NCI-H2107 treated with DMSO at 0.1 percent for 48 hours (cell line): Measurements from ENCODE around the gene MAML3.
"Not testable (repeated sequence)": the region's sequence is repeated elsewhere in the genome, so short reads cannot be mapped to it uniquely, and the experiment has no call there.

ENCODE experiments used
- DNase-seq: peaks from one replicate; lab custom pipeline; 2025; ENCODE audit not compliant: unreplicated experiment; lab: John Stamatoyannopoulos, UW

MAML3 gene

DNA sequence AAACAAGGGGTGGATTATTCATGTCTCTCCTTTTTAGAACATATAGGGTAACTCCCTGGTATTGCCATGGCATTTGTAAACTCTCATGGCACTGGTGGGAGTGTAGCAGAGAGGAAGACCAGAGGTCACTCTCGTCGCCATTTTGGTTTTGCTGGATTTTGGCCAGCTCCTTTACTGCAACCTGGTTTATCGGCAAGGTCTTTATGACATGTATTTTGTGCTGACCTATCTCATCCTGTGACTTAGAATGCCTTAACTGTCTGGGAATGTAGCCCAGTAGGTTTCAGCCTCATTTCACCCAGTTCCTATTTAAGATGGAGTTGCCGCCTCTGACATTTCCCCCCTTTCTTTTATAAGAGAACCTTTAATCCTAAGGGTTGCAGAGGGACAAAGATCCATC lies 442.5 kb downstream of the MAML3 start:
- DNase-seq: no peak

GRCh38 chr4:139710073-139710472 lies 443.9 kb downstream of the MAML3 start:
- DNase-seq: no peak

- DNase-seq: no peak
Observed at GRCh38 chr4:139709660-139710059, 444.3 kb downstream of the MAML3 start.

- no peak for DNase-seq
Observed at GRCh38 chr4:139704915-139705485, 449.0 kb downstream of the MAML3 start.

GRCh38 chr4:139700568-139700967 lies 453.4 kb downstream of the MAML3 start:
- no peak for DNase-seq

GRCh38 chr4:139698167-139698925 lies 455.6 kb downstream of the MAML3 start:
- DNase-seq: not testable (repeated sequence)

DNA sequence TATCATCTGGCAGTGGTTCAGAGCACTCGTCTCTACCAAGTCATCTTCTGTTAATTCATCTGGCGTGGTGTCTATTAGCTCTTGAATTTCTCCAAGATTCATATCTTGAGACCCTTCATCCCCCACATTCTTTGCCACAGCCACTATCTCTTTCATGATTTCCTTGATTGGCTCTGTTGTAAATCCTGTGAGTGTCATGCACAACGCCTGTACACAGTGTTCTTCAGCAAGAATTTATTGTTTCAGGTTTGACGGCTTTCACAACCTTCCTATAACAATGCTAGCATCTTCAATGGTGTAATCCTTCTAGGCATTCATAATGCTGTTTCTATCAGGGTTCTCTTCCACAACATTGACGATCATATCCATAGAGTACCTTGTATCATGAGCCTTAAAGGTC lies 457.5 kb downstream of the MAML3 start:
- DNase-seq: no peak

GRCh38 chr4:139694522-139695107 lies 459.4 kb downstream of the MAML3 start:
- DNase-seq: no peak

GRCh38 chr4:139692309-139693012 lies 461.5 kb downstream of the MAML3 start:
- peak; percentile 12 for DNase-seq

- no peak for DNase-seq
Observed at GRCh38 chr4:139690419-139690818, 463.6 kb downstream of the MAML3 start.

DNA sequence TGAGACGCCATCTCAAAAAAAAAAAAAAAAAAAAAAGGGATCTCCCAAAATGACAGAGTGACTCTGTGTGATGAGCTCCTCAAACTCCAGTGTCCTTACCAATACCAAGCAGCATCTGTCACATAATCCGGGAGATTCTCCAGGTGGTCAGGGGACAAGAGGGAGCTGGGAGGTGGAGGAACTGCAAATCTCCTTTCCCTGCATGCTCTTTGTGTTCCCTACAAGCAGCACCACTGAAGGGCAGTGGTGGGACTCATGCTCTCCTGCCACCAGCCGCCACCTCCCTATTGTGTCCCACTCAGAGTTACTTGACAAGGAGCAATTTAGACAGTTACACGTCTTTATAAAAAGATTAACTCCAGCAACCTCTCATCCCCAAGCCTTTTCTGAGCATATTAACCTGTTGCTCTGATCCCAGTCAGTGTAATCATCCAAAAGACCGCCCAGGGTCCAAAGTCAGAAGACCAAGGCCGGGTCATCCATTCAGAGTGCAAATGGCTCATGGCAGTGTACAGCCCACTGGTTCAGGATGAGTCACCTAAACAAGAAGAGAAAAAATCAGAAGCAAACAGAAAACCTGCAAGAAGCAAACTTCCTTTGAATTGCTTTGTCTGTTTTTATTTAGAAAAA lies 464.8 kb downstream of the MAML3 start:
- DNase-seq: no peak

DNA sequence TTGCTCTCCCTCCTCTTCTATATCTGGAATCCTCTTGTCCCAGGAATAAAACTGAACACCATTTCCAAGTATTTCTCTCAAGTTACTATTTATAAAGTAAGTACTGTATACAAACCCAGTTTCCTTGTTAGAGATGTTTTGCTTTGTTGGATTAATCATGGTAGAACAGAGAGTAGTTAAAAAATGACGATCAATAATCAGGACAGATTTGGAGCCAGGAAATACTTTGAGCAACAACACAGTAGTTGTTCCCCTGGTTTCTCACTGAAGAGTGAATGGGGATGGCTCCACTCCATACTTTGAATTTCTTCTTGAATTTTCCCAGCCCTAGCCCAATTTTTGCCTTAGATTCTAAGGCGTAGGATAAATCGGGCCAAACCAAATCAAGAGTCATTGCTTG lies 467.0 kb downstream of the MAML3 start:
- no peak for DNase-seq

- no peak for DNase-seq
Observed at GRCh38 chr4:139686130-139686529, 467.9 kb downstream of the MAML3 start.

- no peak for DNase-seq
Observed at GRCh38 chr4:139685180-139685579, 468.8 kb downstream of the MAML3 start.

DNA sequence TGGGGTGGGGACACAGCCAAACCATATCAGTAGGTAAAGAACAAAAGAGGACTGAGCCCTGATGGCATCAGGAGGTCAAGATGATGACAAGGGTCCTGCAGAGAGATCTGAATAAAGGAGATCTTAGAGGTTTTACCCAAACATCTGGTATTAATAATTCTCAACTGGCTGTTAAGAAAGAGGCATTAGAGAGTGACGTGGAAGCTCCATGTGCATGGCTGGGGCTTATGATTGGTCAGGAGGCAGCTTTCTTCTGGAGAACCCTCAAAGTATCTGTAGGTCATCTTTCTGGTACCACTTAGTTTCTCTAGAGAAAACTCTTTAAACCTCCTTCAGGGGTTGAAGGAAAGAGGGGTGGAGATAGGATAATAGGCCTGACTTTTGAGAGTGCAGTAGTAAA lies 469.6 kb downstream of the MAML3 start:
- no peak for DNase-seq

- no peak for DNase-seq
Observed at GRCh38 chr4:139682741-139683151, 471.2 kb downstream of the MAML3 start.

- no peak for DNase-seq
Observed at GRCh38 chr4:139682309-139682708, 471.7 kb downstream of the MAML3 start.

- no peak for DNase-seq
Observed at GRCh38 chr4:139676913-139677585, 476.9 kb downstream of the MAML3 start.

DNA sequence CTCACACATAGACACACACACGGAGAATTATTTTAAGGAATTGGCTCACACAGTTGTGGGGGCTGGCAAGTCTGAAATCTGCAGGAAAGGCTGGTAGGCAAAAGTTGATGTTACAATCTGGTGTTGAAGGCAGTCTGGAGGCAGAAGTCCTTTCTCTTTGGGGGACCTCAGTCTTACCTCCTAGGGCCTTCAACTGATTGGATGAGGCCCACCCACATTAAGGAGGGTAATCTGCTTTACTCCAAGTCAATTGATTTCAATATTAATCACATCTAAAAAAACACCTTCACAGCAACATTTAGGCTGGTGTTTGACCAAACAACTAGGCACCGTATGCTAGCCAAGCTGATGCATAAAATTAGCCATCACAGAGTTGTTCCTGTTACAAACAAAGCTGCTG lies 477.6 kb downstream of the MAML3 start:
- DNase-seq: no peak

DNA sequence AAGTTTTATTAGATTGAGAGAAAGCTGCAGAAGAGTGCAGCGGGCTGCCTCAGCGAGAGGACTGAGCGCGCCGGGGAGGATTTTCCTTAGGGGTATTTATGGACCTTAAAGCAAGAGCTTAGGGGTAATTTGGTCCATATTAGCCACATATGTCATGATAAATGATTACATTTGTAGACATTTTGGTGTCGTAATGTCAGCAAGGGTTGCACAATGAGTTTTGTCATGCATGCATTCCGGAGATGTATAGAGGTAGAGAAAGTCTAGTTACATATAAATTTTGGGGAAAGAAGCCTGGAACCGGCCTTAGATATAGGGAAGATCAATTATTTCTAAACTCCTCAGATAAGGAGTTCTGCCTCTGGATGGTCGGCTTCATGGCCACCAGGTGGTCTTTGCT lies 478.3 kb downstream of the MAML3 start:
- no peak for DNase-seq
